PC-3 (cell line): ENCODE results near the gene PCP4.

Experiments
- EZH2 ChIP-seq: fragments of 300-600 bp; sonication (generic); IDR thresholded peaks from one replicate; pipeline ENCODE4 v1.6.1; 2017; ENCODE audit warnings: antibody characterized with exemption, mild to moderate bottlenecking, low read length; ENCODE audit not compliant: unreplicated experiment
- EZH2phosphoT487 ChIP-seq: fragments of 300-600 bp; sonication (generic); IDR thresholded peaks from 2 replicates; pipeline ENCODE4 v1.6.1; 2018; ENCODE audit warnings: mild to moderate bottlenecking, antibody characterized with exemption, low read length, borderline replicate concordance
- TF ChIP-seq, protein P1 (sequence below): fragments of 300-600 bp; sonication (generic); conservative IDR thresholded peaks from 2 replicates; pipeline ENCODE4 v1.5.1; 2017; ENCODE audit warnings: antibody characterized with exemption, low read depth, mild to moderate bottlenecking, low read length

DNA sequence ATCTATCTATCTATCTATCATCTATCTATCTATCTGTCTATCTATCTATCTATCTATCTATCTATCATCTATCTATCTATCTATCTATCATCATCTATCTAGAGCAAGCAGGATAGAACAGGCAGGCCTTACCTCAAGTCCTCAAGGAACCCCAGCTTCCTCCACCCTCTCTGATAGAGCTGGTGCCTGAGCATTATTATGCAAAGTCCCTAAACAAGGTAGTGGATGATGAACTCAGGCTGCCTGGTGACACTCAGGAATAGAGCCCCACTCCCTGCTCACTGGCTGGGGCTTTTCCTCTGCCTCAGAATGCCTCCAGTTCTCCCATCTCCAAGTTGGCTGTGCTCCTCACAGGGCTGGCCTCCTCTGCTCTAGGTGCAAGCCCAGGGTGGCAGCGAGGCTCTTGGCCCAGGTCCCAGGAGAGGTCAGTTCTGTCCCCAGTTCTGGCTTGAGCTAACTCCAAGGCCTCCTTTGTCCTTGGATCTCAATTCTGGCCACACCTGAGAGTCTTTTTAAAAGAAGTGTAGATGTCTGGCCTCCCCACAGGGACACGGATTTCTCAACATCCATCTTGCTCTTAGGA lies 60.2 kb downstream of the PCP4 start:
- TF ChIP-seq EZH2phosphoT487 (no peak), EZH2 (no peak)
- TF ChIP-seq, protein P1, sequence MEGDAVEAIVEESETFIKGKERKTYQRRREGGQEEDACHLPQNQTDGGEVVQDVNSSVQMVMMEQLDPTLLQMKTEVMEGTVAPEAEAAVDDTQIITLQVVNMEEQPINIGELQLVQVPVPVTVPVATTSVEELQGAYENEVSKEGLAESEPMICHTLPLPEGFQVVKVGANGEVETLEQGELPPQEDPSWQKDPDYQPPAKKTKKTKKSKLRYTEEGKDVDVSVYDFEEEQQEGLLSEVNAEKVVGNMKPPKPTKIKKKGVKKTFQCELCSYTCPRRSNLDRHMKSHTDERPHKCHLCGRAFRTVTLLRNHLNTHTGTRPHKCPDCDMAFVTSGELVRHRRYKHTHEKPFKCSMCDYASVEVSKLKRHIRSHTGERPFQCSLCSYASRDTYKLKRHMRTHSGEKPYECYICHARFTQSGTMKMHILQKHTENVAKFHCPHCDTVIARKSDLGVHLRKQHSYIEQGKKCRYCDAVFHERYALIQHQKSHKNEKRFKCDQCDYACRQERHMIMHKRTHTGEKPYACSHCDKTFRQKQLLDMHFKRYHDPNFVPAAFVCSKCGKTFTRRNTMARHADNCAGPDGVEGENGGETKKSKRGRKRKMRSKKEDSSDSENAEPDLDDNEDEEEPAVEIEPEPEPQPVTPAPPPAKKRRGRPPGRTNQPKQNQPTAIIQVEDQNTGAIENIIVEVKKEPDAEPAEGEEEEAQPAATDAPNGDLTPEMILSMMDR = no peak
